ENCODE results near the gene SCN7A.

DNA sequence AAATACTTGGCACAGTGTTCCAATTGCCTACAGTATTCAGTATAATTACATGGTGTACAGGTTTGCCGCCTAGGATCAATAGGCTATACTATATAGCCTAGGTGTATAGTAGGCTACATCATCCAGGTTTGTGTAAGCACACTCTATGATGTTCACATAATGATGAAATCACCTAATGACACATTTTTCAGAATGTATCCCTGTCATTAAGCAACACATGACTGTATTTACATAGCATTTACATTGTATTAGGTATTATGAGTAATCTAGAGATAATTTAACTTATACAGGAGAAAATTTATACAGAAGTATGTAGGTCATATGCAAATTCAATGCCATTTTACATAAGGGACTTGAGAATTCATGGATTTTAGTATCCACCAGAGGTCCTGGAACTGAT, 35.4 kb downstream of the SCN7A start:
- TF ChIP-seq POLR2AphosphoS5 (IDR thresholded peaks at IDR 0.05), result no peak
- TF ChIP-seq, protein P1, sequence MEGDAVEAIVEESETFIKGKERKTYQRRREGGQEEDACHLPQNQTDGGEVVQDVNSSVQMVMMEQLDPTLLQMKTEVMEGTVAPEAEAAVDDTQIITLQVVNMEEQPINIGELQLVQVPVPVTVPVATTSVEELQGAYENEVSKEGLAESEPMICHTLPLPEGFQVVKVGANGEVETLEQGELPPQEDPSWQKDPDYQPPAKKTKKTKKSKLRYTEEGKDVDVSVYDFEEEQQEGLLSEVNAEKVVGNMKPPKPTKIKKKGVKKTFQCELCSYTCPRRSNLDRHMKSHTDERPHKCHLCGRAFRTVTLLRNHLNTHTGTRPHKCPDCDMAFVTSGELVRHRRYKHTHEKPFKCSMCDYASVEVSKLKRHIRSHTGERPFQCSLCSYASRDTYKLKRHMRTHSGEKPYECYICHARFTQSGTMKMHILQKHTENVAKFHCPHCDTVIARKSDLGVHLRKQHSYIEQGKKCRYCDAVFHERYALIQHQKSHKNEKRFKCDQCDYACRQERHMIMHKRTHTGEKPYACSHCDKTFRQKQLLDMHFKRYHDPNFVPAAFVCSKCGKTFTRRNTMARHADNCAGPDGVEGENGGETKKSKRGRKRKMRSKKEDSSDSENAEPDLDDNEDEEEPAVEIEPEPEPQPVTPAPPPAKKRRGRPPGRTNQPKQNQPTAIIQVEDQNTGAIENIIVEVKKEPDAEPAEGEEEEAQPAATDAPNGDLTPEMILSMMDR (IDR thresholded peaks at IDR 0.05), result no peak
- no peak for TF ChIP-seq POLR2A (IDR thresholded peaks at IDR 0.05)
